WERI-Rb-1 (cell line): ENCODE measurements around the gene GPR101.

ENCODE experiments used
- DNase-seq: peaks from one replicate; pipeline ENCODE4 v3.0.0-alpha.2; 2020
- H3K27ac ChIP-seq: fragments of 250-450 bp; sonication (Bioruptor Pico); 2 replicates; pipeline ENCODE4 v1.5.1; 2020; ENCODE audit warnings: mild to moderate bottlenecking, moderate library complexity
- H3K27me3 ChIP-seq: fragments of 250-450 bp; sonication (Bioruptor Pico); 2 replicates; pipeline ENCODE4 v1.5.1; 2021; ENCODE audit warnings: mild to moderate bottlenecking, low read depth, moderate library complexity; ENCODE audit not compliant: insufficient read depth, severe bottlenecking
- H3K36me3 ChIP-seq: fragments of 250-450 bp; sonication (Bioruptor Pico); 2 replicates; pipeline ENCODE4 v1.5.1; 2020; ENCODE audit warnings: mild to moderate bottlenecking, moderate library complexity
- H3K4me3 ChIP-seq: 2 replicates; pipeline ENCODE4 v1.5.1; 2011; ENCODE audit warnings: low read depth, mild to moderate bottlenecking, control low read depth, low read length
- H3K9me3 ChIP-seq: fragments of 250-450 bp; sonication (Bioruptor Pico); 2 replicates; pipeline ENCODE4 v1.5.1; 2021; ENCODE audit warnings: mild to moderate bottlenecking, moderate library complexity; ENCODE audit not compliant: severe bottlenecking
- CTCF ChIP-seq: IDR thresholded peaks from 2 replicates; pipeline ENCODE4 v1.5.1; 2011; ENCODE audit warnings: low read depth, mild to moderate bottlenecking, control low read depth, inconsistent platforms, low read length

GPR101 gene, protein sequence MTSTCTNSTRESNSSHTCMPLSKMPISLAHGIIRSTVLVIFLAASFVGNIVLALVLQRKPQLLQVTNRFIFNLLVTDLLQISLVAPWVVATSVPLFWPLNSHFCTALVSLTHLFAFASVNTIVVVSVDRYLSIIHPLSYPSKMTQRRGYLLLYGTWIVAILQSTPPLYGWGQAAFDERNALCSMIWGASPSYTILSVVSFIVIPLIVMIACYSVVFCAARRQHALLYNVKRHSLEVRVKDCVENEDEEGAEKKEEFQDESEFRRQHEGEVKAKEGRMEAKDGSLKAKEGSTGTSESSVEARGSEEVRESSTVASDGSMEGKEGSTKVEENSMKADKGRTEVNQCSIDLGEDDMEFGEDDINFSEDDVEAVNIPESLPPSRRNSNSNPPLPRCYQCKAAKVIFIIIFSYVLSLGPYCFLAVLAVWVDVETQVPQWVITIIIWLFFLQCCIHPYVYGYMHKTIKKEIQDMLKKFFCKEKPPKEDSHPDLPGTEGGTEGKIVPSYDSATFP

GRCh38 chrX:137033774-137034507 is at the start of gene GPR101:
TSS of gene GPR101 (minus strand) at chrX:137033995. CDS start at chrX:137031674, 2,321 bp downstream.
- Histone ChIP-seq H3K9me3 (peaks cover 2% of the 10 kb centered on the region), H3K36me3 (no peaks in the 10 kb centered on the region), H3K27ac (no peak within 1 kb of the TSS), H3K4me3 (no peak within 1 kb of the TSS), H3K27me3 (peaks cover 85% of the 10 kb centered on the region)
- no peak for TF ChIP-seq CTCF
- DNase-seq, result no peak

GRCh38 chrX:137081239-137081638 is 47.4 kb upstream of the GPR101 start:
- Histone ChIP-seq H3K27me3 (peaks cover 38% of the 10 kb centered on the region), H3K27ac (no peak overlapping the region), H3K9me3 (peaks cover 3% of the 10 kb centered on the region), H3K36me3 (no peaks in the 10 kb centered on the region), H3K4me3 (no peak overlapping the region)
- DNase-seq, result no peak
- TF ChIP-seq CTCF, result no peak

DNA sequence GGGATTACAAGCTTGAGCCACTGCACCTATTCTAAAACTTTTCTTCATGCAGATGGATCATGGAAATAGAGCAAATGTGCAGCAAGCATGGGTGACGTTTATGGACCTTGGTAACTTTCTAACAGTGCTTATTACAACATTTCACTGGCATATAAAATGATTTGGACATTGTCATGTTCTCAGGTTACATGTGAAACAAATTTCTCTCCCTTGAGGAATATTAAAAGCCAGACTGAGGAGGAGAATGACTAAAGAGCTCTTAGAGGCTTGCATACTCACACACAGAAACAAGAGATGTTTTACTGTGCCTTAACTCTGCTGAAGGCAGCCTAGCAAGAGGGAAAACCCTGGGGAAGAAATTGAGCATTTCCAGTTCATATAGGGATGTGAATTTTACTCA is 38.6 kb upstream of the GPR101 start:
- Histone ChIP-seq H3K27ac (no peak overlapping the region), H3K4me3 (no peak overlapping the region), H3K27me3 (peaks cover 30% of the 10 kb centered on the region), H3K9me3 (no peaks in the 10 kb centered on the region), H3K36me3 (no peaks in the 10 kb centered on the region)
- no peak for TF ChIP-seq CTCF
- no peak for DNase-seq

DNA sequence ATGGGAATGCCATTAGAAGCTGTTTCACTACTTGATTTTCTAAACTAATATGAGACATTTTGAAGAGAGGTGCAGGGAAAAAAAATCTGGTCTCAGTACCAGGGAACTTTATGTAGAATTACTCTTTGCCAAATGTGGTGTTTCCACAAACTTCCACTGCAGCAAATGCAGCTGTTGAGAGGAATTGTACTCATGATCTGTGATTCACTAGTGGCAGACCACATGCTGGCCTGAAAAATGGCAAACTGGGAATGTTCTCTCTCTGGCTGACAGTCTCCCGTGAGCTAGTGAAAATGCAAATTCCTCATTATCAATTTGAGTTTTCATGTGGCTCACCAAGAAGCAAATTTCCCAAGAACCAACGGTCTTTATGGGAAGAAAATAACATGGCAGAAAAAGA is 37.8 kb upstream of the GPR101 start:
- no peak for TF ChIP-seq CTCF
- H3K27me3 ChIP-seq, result peaks cover 36% of the 10 kb centered on the region
- no peaks in the 10 kb centered on the region for H3K36me3 ChIP-seq
- no peak for DNase-seq
- H3K27ac ChIP-seq, result no peak overlapping the region
- no peak overlapping the region for H3K4me3 ChIP-seq
- H3K9me3 ChIP-seq, result no peaks in the 10 kb centered on the region

DNA sequence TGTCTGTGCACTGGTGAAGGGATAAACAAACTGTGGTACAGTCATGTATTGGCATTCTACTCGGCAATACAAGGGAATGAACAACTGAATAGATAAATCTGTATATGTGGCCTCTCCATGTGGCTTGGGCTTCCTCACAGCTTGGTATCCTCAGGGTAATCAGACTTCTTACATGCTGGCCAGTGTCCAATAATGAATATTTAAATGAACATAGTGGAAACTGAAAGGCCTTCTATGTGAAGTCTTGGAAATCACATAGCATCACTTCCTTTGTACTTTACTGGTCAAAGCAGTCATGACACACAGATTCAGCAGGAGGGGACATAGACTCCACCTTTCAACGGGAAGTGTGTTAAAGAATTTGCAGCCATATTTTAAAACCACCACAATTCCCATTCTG is 33.4 kb upstream of the GPR101 start:
- peaks cover 51% of the 10 kb centered on the region for H3K27me3 ChIP-seq
- H3K4me3 ChIP-seq, result no peak overlapping the region
- no peaks in the 10 kb centered on the region for H3K36me3 ChIP-seq
- no peak overlapping the region for H3K27ac ChIP-seq
- DNase-seq, result no peak
- H3K9me3 ChIP-seq, result no peaks in the 10 kb centered on the region
- no peak for TF ChIP-seq CTCF
